CD4-positive, CD25-positive, alpha-beta regulatory T cell (primary cell): ENCODE results near the gene ANAPC10. TPM values are rescaled to one million over a fixed set of nuclear protein-coding genes. Genes with fewer than 3 reads are reported as not detected.
"Not testable (repeated sequence)": the region's sequence is repeated elsewhere in the genome, so short reads cannot be mapped to it uniquely, and the experiment has no call there.

ENCODE experiments used
- ATAC-seq, 2 donors: fragments of 150-1000 bp; cut with Tn5 transposase; one replicate each; pipeline ENCODE4 v1.10.0; 2021; ENCODE audit warnings: low read depth in 2 of 2, moderate number of reproducible peaks in 2 of 2, moderate library complexity in 1 of 2
- DNase-seq, 3 donors: peaks; one replicate each; pipeline versions ENCODE4 v3.0.0 to v3.0.0-alpha.2; 2012 to 2022; ENCODE audit warnings: mixed read lengths in 1 of 3
- H3K27ac ChIP-seq: one replicate; pipeline ENCODE4 v1.7.0; 2013; ENCODE audit warnings: mild to moderate bottlenecking, low read length; ENCODE audit not compliant: insufficient read depth, poor library complexity, severe bottlenecking
- H3K27me3 ChIP-seq: one replicate; pipeline ENCODE4 v1.7.0; 2013; ENCODE audit warnings: low read length; ENCODE audit not compliant: control insufficient read depth, insufficient read depth
- H3K36me3 ChIP-seq: one replicate; pipeline ENCODE4 v1.7.0; 2013; ENCODE audit warnings: mild to moderate bottlenecking, low read length, moderate library complexity; ENCODE audit not compliant: control insufficient read depth, insufficient read depth
- H3K4me1 ChIP-seq: 2 replicates; pipeline ENCODE4 v1.7.0; 2013; ENCODE audit warnings: mild to moderate bottlenecking, low read length; ENCODE audit not compliant: insufficient read depth, control insufficient read depth, poor library complexity, severe bottlenecking
- H3K4me3 ChIP-seq: one replicate; pipeline ENCODE4 v1.7.0; 2013; ENCODE audit warnings: low read depth, mild to moderate bottlenecking, low read length, moderate library complexity
- H3K9me3 ChIP-seq, 2 experiments: 1 replicate in 1 of 2; 2 replicates in 1 of 2; pipeline ENCODE4 v1.7.0; 2013; ENCODE audit warnings: low read length in 2 of 2, mild to moderate bottlenecking in 1 of 2, moderate library complexity in 1 of 2; ENCODE audit not compliant: control insufficient read depth in 2 of 2
- H3K27ac Mint-ChIP-seq, 3 donors: one replicate each; pipeline ENCODE4 v1.8.0; 2020 to 2022; ENCODE audit warnings: mild to moderate bottlenecking in 3 of 3, mixed read lengths in 3 of 3, moderate library complexity in 2 of 3
- H3K27me3 Mint-ChIP-seq: one replicate; pipeline ENCODE4 v1.8.0; 2022; ENCODE audit warnings: mild to moderate bottlenecking, mixed read lengths
- H3K36me3 Mint-ChIP-seq: one replicate; pipeline ENCODE4 v1.8.0; 2020; ENCODE audit warnings: mixed read lengths
- H3K4me1 Mint-ChIP-seq, 4 donors: one replicate each; pipeline ENCODE4 v1.8.0; 2020 to 2022; ENCODE audit warnings: mixed read lengths in 4 of 4, mild to moderate bottlenecking in 1 of 4
- H3K4me3 Mint-ChIP-seq, 4 donors: one replicate each; pipeline ENCODE4 v1.8.0; 2020 to 2022; ENCODE audit warnings: mild to moderate bottlenecking in 4 of 4, mixed read lengths in 4 of 4, moderate library complexity in 3 of 4
- H3K9me3 Mint-ChIP-seq, 7 donors: one replicate each; pipeline ENCODE4 v1.8.0; 2020 to 2022; ENCODE audit warnings: mixed read lengths in 7 of 7, mild to moderate bottlenecking in 3 of 7, moderate library complexity in 2 of 7
- polyA plus RNA-seq, 4 donors: library from polyadenylated mRNA; unstranded; fragments of 300-500 nt; fragmentation: Illumina TruSeq; gene quantifications; one replicate each; pipeline ENCODE4 v1.2.3, GENCODE V29; 2021
- total RNA-seq: library from RNA; stranded (reverse); gene quantifications from one replicate; pipeline ENCODE4 v1.2.3, GENCODE V29; 2022

The ANAPC10 gene
- total and polyA plus RNA-seq, 5 donors from 2014 or later: 30.6 to 56.9 (median 40.3) TPM

DNA sequence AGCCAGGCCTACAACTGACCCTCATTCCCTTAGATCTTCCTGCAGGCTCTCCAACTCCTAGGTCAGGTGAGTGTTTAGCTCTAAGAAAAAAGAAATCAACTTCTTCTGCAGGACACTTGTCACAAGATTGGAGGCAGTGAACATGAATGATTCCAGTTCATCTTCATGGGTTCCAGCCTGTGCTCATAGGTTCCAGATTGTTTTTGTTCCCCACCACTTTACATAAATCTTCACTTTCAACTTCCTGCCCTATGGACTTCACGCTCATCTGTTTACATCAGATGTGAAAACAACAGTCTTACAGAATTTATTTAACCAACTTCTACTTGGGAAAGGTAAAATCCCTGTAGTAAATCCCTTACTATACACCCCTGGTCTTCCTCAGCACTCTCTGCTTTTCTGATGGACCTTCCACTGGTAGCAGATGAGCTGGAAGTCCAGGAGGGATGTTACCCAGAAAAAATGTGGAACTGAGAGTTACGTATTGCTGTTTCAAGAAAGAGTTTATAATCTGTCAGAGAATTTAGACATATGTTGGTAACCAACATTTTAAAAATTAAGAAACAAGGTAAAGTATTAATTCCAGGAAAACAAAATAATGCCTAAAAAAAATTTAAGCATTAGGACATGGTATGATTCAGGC lies 62.4 kb downstream of the ANAPC10 start:
- H3K4me3 Mint-ChIP-seq: no peak overlapping the region
- peaks cover 0 to 6% (median 2%) of the 10 kb centered on the region in 7 donors for H3K9me3 Mint-ChIP-seq
- no peaks in the 10 kb centered on the region for H3K4me1 ChIP-seq
- peaks cover 15% of the 10 kb centered on the region for H3K36me3 ChIP-seq
- no peaks in the 10 kb centered on the region for H3K9me3 ChIP-seq
- no peaks in the 10 kb centered on the region for H3K27me3 Mint-ChIP-seq
- H3K4me1 Mint-ChIP-seq: peaks cover 0 to 7% (median 3%) of the 10 kb centered on the region in 4 donors
- H3K27ac ChIP-seq: no peak overlapping the region
- H3K27ac Mint-ChIP-seq: peak overlapping the region; percentile 10 to 71 (median 36)
- no peaks in the 10 kb centered on the region for H3K27me3 ChIP-seq
- ATAC-seq (no peak), DNase-seq (no peak)
- H3K4me3 ChIP-seq: no peak overlapping the region
- H3K36me3 Mint-ChIP-seq: peaks cover 46% of the 10 kb centered on the region

DNA sequence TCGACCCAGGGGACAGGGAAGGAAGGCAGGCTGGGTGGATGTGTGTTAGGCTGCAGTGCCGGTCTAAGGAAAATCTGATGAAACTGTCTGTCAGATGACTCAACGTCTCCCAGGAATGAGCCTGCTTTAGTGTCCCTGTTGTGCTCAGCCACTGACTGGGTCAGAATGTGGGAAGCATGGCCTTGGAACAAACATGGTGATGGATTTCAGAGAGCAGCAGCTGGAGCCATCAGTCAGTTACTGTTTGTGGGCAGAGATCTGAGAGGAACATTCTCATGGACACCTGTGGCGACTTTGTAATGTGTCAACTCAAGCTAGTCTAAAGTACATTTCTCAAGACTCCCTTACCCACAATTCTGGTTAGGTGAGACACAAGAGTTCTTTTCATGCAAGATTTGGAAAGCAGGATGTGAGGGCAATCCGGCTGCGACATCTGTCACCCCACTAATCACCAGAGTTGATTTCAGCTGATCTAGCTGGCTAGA lies 63.2 kb downstream of the ANAPC10 start:
- H3K36me3 ChIP-seq: peaks cover 15% of the 10 kb centered on the region
- H3K4me3 Mint-ChIP-seq: no peak overlapping the region
- no peak for ATAC-seq
- peaks cover 0 to 7% (median 3%) of the 10 kb centered on the region in 4 donors for H3K4me1 Mint-ChIP-seq
- DNase-seq: peak in 1 of 3 donors; percentile 12
- H3K9me3 Mint-ChIP-seq: peaks cover 0 to 6% (median 2%) of the 10 kb centered on the region in 7 donors
- no peaks in the 10 kb centered on the region for H3K4me1 ChIP-seq
- peak overlapping the region in 1 of 3 donors; percentile 71 for H3K27ac Mint-ChIP-seq
- H3K27me3 ChIP-seq: no peaks in the 10 kb centered on the region
- H3K9me3 ChIP-seq: no peaks in the 10 kb centered on the region
- H3K36me3 Mint-ChIP-seq: peaks cover 46% of the 10 kb centered on the region
- H3K4me3 ChIP-seq: no peak overlapping the region
- no peaks in the 10 kb centered on the region for H3K27me3 Mint-ChIP-seq
- H3K27ac ChIP-seq: no peak overlapping the region

DNA sequence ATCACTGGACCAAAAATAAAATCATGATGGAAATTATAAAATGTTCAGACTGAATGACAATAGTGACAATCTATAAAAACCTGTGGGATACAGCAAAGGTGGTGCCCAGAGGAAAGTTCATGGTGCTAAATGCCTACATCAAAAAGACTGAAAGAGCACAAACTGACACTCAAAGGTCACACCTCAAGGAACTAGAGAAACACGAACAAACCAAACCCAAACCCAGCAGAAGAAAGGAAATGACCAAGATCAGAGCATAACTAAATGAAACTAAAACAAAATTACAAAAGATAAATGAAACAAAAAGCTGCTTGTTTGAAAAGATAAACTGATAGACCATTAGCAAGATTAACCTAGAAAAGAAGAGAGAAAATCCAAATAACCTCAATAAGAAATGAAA lies 78.7 kb downstream of the ANAPC10 start:
- Mint-ChIP-seq H3K36me3 (peaks cover 19% of the 10 kb centered on the region), H3K4me1 (peaks cover 19 to 38% (median 33%) of the 10 kb centered on the region in 4 donors), H3K27ac (peak overlapping the region; percentile 5 to 79 (median 53)), H3K4me3 (peak overlapping the region; percentile 2 to 57 (median 34)), H3K9me3 (peaks cover 0 to 10% (median 2%) of the 10 kb centered on the region in 7 donors), H3K27me3 (no peaks in the 10 kb centered on the region)
- ATAC-seq: no peak
- peaks cover 0 to 2% of the 10 kb centered on the region in 2 experiments for H3K9me3 ChIP-seq
- no peaks in the 10 kb centered on the region for H3K36me3 ChIP-seq
- H3K4me3 ChIP-seq: peak overlapping the region; percentile 47
- peak overlapping the region; percentile 60 for H3K27ac ChIP-seq
- H3K27me3 ChIP-seq: no peaks in the 10 kb centered on the region
- DNase-seq: peak in 2 of 3 donors; percentile 14 to 67
- H3K4me1 ChIP-seq: no peaks in the 10 kb centered on the region

DNA sequence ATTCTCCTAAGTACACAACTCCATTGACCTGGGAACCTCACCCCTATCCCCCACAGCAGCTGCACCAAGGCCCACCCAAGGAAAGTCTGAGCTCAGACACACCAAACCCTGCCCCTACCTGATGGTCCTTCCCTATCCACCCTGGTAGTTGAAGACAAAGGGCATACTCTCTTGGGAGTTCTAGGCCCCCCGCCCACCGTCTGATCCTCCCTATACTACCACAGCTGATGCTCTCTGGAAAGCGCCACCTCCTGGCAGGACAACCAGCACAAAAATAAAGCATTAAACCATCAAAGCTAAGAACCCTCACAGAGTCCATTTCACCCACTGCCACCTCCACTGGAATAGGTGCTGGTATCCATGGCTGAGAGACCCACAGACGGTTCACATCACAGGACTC lies 83.6 kb downstream of the ANAPC10 start:
- DNase-seq: no peak
- Mint-ChIP-seq H3K27me3 (no peaks in the 10 kb centered on the region), H3K9me3 (peaks cover 0 to 9% (median 2%) of the 10 kb centered on the region in 7 donors), H3K4me1 (peaks cover 13 to 28% (median 24%) of the 10 kb centered on the region in 4 donors), H3K36me3 (peaks cover 15% of the 10 kb centered on the region), H3K4me3 (no peak overlapping the region), H3K27ac (no peak overlapping the region)
- Histone ChIP-seq H3K4me3 (no peak overlapping the region), H3K27me3 (no peaks in the 10 kb centered on the region), H3K9me3 (no peaks in the 10 kb centered on the region), H3K27ac (no peak overlapping the region), H3K36me3 (no peaks in the 10 kb centered on the region), H3K4me1 (no peaks in the 10 kb centered on the region)
- no peak for ATAC-seq

GRCh38 chr4:145012841-145013240 lies 85.2 kb downstream of the ANAPC10 start:
- Mint-ChIP-seq H3K4me3 (no peak overlapping the region), H3K9me3 (peaks cover 0 to 13% (median 2%) of the 10 kb centered on the region in 7 donors), H3K36me3 (peaks cover 29% of the 10 kb centered on the region), H3K27ac (peak overlapping the region; percentile 29 to 80 (median 60)), H3K4me1 (peaks cover 10 to 26% (median 17%) of the 10 kb centered on the region in 4 donors), H3K27me3 (no peaks in the 10 kb centered on the region)
- DNase-seq (no peak), ATAC-seq (no peak)
- no peaks in the 10 kb centered on the region for H3K4me1 ChIP-seq
- H3K27me3 ChIP-seq: no peaks in the 10 kb centered on the region
- H3K36me3 ChIP-seq: no peaks in the 10 kb centered on the region
- H3K4me3 ChIP-seq: no peak overlapping the region
- no peaks in the 10 kb centered on the region for H3K9me3 ChIP-seq
- no peak overlapping the region for H3K27ac ChIP-seq

DNA sequence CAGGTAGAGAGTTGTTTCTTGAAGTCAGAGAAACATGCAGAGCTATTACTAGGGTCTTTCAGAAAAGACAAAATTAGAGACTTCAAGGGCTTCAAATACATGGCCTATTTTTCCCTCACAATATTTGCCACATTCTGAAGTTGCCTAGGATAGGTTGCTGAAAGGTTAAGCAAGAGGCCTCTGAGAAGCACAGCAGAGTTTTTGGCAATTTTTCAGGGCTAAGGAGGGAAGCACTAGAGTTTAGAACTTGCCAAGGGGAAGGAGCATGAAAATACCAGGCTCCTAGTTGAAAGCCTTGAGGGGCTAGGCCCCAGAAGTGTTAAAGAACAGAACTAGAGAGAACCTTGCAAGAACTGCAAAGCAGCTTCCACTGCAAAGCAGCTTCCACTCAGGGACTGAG lies 86.4 kb downstream of the ANAPC10 start:
- Mint-ChIP-seq H3K9me3 (peaks cover 0 to 17% (median 2%) of the 10 kb centered on the region in 7 donors), H3K36me3 (peaks cover 40% of the 10 kb centered on the region), H3K4me1 (peaks cover 13 to 29% (median 18%) of the 10 kb centered on the region in 4 donors), H3K27me3 (no peaks in the 10 kb centered on the region), H3K27ac (peak overlapping the region in 1 of 3 donors; percentile 58), H3K4me3 (no peak overlapping the region)
- no peak for DNase-seq
- Histone ChIP-seq H3K4me3 (no peak overlapping the region), H3K27ac (no peak overlapping the region), H3K36me3 (no peaks in the 10 kb centered on the region), H3K9me3 (no peaks in the 10 kb centered on the region), H3K4me1 (no peaks in the 10 kb centered on the region), H3K27me3 (no peaks in the 10 kb centered on the region)
- no peak for ATAC-seq

- H3K9me3 ChIP-seq, H3K27me3 ChIP-seq, H3K4me3 Mint-ChIP-seq, H3K4me1 ChIP-seq, H3K27ac Mint-ChIP-seq, ATAC-seq, H3K27ac ChIP-seq, DNase-seq, H3K27me3 Mint-ChIP-seq, H3K36me3 ChIP-seq, H3K4me3 ChIP-seq: not testable (repeated sequence)
- peaks cover 13 to 26% (median 20%) of the 10 kb centered on the region in 4 donors for H3K4me1 Mint-ChIP-seq
- H3K36me3 Mint-ChIP-seq: peaks cover 41% of the 10 kb centered on the region
- H3K9me3 Mint-ChIP-seq: peaks cover 0 to 15% (median 1%) of the 10 kb centered on the region in 7 donors
Observed at GRCh38 chr4:145010315-145010714, 87.7 kb downstream of the ANAPC10 start.

GRCh38 chr4:145003675-145004074 lies 94.3 kb downstream of the ANAPC10 start:
- ATAC-seq: no peak
- H3K27ac ChIP-seq: no peak overlapping the region
- H3K27me3 ChIP-seq: no peaks in the 10 kb centered on the region
- peaks cover 0 to 18% (median 10%) of the 10 kb centered on the region in 4 donors for H3K4me1 Mint-ChIP-seq
- DNase-seq: no peak
- no peak overlapping the region for H3K4me3 Mint-ChIP-seq
- H3K4me1 ChIP-seq: no peaks in the 10 kb centered on the region
- H3K27ac Mint-ChIP-seq: no peak overlapping the region
- no peaks in the 10 kb centered on the region for H3K36me3 ChIP-seq
- no peaks in the 10 kb centered on the region for H3K27me3 Mint-ChIP-seq
- H3K9me3 ChIP-seq: no peaks in the 10 kb centered on the region
- peaks cover 36% of the 10 kb centered on the region for H3K36me3 Mint-ChIP-seq
- peaks cover 0 to 16% (median 5%) of the 10 kb centered on the region in 7 donors for H3K9me3 Mint-ChIP-seq
- no peak overlapping the region for H3K4me3 ChIP-seq
